ENCODE measurements around the gene PLTP. TPM values are rescaled to one million over a fixed set of nuclear protein-coding genes. Genes with fewer than 3 reads are reported as not detected.

Gene PLTP, protein sequence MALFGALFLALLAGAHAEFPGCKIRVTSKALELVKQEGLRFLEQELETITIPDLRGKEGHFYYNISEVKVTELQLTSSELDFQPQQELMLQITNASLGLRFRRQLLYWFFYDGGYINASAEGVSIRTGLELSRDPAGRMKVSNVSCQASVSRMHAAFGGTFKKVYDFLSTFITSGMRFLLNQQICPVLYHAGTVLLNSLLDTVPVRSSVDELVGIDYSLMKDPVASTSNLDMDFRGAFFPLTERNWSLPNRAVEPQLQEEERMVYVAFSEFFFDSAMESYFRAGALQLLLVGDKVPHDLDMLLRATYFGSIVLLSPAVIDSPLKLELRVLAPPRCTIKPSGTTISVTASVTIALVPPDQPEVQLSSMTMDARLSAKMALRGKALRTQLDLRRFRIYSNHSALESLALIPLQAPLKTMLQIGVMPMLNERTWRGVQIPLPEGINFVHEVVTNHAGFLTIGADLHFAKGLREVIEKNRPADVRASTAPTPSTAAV
- total RNA-seq, result 6.3 and 11.5 TPM in 2 replicates

DNA sequence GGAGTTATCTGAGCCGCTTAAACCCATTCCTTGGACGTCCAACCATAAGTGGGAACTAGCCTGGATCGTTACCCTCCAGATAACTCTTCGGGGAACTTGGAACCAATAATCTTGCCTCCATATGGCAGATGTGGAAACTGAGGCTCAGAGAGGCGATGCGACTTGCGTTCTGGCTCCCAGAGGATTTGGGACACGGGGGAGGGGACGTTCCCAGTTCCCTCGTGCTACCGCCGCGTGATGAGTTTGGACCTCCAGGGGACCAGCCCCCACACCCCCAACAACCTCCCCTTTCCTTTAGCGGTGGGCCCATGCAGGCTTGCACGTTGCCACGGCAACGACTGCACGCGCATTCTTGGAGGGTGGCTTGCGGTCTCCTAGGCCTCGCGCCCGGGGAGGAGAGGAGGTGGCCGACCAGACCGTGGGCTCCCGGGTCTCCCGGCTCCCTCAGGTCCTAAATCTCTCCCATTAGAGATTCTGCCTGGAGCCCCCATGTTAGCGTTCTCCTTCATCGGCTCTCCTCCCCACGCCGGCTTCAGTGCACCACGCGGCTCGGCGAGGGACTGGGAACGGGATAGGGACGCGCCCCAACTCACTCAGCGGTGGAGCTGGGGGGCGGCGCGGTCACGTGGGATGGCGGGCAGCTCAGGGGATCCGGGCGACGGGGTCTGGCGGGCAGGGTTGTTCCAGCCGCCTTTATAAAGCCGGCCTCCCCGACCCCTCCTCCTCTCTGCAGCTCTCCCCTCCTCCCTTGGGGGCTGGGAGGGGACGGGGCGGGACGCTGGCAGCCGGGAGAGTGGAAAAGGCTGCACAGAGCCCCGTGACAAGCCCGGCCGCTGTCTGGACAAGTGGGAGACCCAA lies at the start of gene PLTP:
Gene PLTP (minus strand): TSS at position 670 of the 858 bp plus-strand sequence. CDS start 703 bp downstream, outside the sequence.

DNA sequence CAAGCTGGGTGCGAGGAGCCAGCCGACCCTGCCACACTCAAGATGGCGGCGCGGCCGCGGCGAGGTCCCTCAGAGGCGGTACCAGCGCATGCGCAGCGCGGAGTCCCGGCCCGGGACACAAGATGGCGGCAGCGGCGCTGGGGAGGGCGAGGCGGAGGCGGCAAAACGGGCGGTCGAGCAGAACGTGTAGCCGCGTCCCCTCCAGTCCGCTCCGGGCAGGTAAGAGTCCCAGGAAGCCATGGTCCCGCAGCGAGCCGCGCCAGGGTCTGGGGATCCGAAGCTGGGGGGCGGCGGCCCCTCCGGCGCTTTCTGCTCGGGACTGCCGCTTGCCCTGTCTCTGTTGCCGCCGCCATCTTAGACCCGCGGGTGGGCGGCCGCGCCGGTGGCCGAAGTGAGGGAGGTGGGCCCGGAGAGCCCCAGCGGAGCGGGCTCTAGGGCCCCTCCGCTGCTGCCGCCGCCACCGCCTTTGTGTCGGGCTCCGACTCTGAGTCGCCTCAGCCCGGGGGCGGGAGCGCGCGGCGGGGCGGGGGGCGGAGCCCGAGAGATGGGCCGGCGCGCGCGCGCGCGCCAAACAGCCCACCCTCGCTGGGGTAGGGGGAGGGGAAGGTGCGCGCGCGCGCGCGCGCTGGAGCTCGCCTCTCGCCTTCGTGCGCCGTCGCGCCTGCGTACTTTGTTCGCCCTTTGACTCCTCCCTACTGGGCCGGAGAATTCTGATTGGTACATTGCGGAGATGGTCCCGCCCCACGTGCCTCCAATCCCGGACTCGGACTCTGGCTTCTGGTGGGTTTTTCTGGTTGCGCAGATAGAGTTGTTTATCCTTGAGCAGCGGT lies 22.8 kb upstream of the PLTP start, which contains the start of gene PCIF1:
Gene PCIF1 (plus strand): TSS at position 98 of the 830 bp plus-strand sequence. CDS start 4,317 bp downstream, outside the sequence.

DNA sequence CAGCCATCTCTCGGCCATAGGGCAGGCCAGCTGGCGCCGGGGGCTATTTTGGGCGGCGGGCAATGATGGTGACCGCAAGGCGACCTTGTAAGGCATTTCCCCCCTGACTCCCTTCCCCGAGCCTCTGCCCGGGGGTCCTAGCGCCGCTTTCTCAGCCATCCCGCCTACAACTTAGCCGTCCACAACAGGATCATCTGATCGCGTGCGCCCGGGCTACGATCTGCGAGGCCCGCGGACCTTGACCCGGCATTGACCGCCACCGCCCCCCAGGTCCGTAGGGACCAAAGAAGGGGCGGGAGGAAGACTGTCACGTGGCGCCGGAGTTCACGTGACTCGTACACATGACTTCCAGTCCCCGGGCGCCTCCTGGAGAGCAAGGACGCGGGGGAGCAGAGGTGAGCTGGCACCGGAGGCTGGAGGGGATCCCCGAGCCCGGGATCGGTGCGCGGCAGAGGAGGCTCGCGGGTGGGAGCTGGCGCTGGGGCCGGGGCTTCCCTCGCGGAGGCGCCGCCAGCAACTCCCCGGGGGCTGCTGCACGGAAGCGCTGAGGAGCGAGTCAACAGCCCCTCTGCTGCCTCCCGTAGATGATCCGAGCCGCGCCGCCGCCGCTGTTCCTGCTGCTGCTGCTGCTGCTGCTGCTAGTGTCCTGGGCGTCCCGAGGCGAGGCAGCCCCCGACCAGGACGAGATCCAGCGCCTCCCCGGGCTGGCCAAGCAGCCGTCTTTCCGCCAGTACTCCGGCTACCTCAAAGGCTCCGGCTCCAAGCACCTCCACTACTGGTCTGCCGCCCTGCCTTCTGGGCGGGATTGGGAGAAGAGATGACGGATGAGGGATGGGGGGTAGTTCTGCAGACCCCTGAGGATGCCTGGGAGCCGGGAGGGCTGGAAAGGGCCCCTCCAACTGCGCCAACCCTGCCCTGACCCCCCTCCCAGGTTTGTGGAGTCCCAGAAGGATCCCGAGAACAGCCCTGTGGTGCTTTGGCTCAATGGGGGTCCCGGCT lies 20.7 kb downstream of the PLTP start, which contains the start of the genes CTSA and NEURL2:
Gene CTSA (plus strand): TSS at position 351 of the 999 bp plus-strand sequence. CDS start 234 bp downstream, at position 585.
Gene NEURL2 (minus strand): TSS at position 224 of the 999 bp plus-strand sequence. CDS start 217 bp downstream, at position 7.

DNA sequence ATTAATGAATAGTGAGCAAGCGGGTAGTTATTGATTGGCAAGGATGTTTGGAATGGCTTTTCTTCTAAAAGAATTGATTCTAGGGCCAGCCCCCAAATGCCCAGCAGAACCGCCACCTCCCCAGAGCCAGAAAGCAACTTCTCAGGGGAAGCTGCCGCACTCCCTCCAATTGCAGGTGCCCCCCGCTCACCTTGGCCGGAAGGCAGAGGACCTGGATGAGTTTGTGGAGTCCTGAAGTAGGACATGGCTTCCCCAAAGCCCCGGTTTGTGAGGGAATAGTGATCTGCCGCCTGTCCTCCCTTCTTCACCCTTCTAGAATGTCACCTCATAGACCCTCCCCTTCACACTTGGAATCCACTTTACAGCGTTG lies 24.6 kb downstream of the PLTP start, which contains the start of gene SPATA25:
Gene SPATA25 (minus strand): TSS at position 277 of the 370 bp plus-strand sequence. CDS start 32 bp downstream, at position 245.

DNA sequence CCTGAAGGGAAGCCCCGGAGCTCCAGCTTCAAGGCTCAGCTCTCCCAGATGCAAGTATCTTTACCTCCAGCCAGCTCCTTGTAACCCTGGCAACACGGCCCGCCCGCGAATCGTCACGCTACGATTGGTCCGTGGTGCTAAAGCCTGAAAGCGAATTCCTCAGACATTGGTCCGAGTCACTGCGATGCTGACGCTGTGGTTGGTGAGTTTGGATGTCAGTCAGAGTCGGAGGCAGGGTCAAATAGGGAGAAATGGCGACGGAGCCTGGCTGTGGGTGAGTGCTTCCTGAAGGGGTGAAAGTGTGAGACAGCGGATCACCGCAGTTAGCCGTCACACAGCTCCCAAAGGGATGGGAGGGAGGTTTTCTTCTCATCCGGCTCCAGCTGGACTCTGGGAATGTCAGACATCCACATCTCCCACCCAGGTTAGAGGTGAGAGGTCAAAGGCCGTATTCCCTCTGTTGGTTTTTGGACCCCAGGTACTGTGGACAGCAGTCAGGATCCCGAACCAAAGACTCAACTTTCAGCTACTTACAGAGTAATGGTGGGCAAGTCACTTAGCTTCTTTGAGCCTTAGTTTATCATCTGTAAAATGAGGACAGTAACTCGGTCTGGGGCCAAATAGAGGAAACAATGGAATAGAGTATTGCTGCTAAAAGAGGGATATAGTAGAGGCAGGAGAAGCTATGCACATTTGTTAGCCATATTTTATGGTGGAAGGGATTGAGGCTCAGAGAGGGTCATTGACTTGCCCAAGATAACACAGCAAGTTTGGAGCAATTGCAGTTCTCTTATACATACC lies 30.8 kb downstream of the PLTP start, which contains the start of gene ZSWIM1:
Gene ZSWIM1 (plus strand): TSS at position 240 of the 801 bp plus-strand sequence. CDS start 1,366 bp downstream, outside the sequence.

DNA sequence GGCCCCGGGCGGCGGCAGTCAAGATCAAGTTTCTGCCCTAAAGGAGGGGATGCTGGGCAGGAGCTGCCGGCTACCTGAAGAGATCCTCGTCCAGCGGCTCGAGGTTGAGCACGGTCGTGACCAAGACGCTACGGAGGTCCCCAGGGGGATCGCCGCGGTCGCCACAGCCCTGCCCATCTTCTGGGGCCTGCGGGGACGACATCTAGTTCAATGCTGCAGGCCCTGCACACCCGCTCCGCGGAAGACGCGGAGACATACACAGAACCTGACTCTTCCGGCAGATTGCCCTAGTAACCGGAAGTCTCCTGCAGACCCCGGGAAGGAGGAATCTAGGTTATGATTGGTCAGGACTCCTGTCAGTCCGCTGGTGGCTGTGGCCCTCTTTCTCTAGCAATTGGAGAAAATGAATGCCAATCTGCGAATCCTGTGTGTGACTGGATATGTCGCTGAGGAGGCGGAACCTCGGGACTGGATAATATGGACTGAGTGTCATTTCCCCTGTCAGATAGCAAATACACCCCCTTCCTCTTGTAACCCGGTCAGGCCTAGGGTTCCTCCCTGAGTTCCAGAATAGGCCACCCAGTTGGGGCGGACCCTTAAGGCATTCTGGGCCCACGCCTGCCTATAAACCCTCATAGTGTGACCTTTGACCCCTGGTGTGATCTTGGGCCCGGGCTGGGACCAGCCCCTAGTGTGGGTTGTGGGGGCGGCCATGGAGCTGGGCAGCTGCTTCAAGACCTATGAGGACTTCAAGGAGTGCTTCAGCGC lies 54.7 kb downstream of the PLTP start, which contains the start of the genes ACOT8 and ZSWIM3:
Gene ACOT8 (minus strand): TSS at position 279 of the 768 bp plus-strand sequence. CDS start 77 bp downstream, at position 202.
Gene ZSWIM3 (plus strand): TSS at position 501 of the 768 bp plus-strand sequence. CDS start 212 bp downstream, at position 713.

Other genes starting within 250 kb of the PLTP start
- not detected in 2 replicates for gene WFDC11, start 241.9 kb downstream of the PLTP start, total RNA-seq
- gene WFDC13, start 210.1 kb downstream of the PLTP start, total RNA-seq, result not detected in 2 replicates
- gene WFDC10B, start 207.1 kb downstream of the PLTP start, total RNA-seq, result not detected in 2 replicates
- not detected in 2 replicates for gene SPINT4, start 189.8 kb downstream of the PLTP start, total RNA-seq
- gene WFDC3, start 120.3 kb downstream of the PLTP start, total RNA-seq, result 3.7 TPM in 1 of 2 replicates, not detected in the other
- gene DNTTIP1, start 120.2 kb downstream of the PLTP start, total RNA-seq, result 30.2 and 32.6 TPM in 2 replicates
- gene UBE2C, start 99.5 kb downstream of the PLTP start, total RNA-seq, result 108 and 126 TPM in 2 replicates
- not detected in 2 replicates for gene TNNC2, start 84.8 kb downstream of the PLTP start, total RNA-seq
- 11.6 and 27.0 TPM in 2 replicates for gene SNX21, start 78.4 kb downstream of the PLTP start, total RNA-seq
- gene ACOT8, start 54.8 kb downstream of the PLTP start, total RNA-seq, result 37.2 and 57.0 TPM in 2 replicates
- gene ZSWIM3, start 54.5 kb downstream of the PLTP start, total RNA-seq, result 3.3 and 4.1 TPM in 2 replicates
- gene ZSWIM1, start 30.9 kb downstream of the PLTP start, total RNA-seq, result 9.1 and 11.7 TPM in 2 replicates
- gene SPATA25, start 24.5 kb downstream of the PLTP start, total RNA-seq, result 1.3 TPM in 1 of 2 replicates, not detected in the other
- 2.2 and 2.3 TPM in 2 replicates for gene NEURL2, start 20.9 kb downstream of the PLTP start, total RNA-seq
- gene CTSA, start 20.8 kb downstream of the PLTP start, total RNA-seq, result 129 and 130 TPM in 2 replicates
- 16.1 and 20.9 TPM in 2 replicates for gene PCIF1, start 22.5 kb upstream of the PLTP start, total RNA-seq
- gene ZNF335, start 60.0 kb upstream of the PLTP start, total RNA-seq, result 12.1 TPM in 2 replicates
- 0.07 TPM in 1 of 2 replicates, not detected in the other for gene MMP9, start 96.8 kb upstream of the PLTP start, total RNA-seq
- gene SLC12A5, start 117.1 kb upstream of the PLTP start, total RNA-seq, result under 0.01 and 0.10 TPM in 2 replicates
- gene NCOA5, start 177.8 kb upstream of the PLTP start, total RNA-seq, result 22.9 and 25.3 TPM in 2 replicates
- 10.9 and 12.9 TPM in 2 replicates for gene CD40, start 206.2 kb upstream of the PLTP start, total RNA-seq

All from mammary microvascular endothelial cell (primary cell).